Measurements from ENCODE around the gene ZNF543. TPM values are rescaled to one million over a fixed set of nuclear protein-coding genes. Genes with fewer than 3 reads are reported as not detected.

ZNF543 gene
- total and polyA plus RNA-seq, 2 of the 8 experiments (the other 6 are each of a cell fraction or from before 2014, with no cell fraction given): 1.8 to 9.0 TPM

DNA sequence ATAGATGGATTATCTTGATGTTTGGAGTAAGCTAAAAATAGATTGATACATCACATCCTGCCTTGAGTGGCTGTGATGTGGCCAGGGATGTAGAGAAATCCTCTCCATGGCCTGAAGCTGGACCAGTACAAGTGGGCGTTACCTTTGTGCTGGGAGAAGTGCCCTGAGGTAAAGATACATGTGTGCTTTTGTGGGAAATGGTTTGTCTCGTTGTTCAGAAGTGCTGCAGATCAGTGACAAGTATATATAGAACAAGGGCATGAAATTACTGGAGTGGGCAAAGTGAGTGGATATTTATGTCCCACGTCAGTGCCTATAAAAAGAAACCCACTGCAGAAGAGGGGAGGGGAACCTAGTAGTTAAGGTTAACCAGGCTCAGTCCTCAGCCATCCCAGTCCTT is 18.6 kb downstream of the ZNF543 start:
- no peak overlapping the region for H4K5ac ChIP-seq (ENCODE audit: insufficient read length, low read depth, low read length)
- POLR2A ChIA-PET (ENCODE audit: partially characterized antibody): interaction anchor here (1.7 kb wide), 1 partner anchor 12 kb away, joined by 5 read pairs; the partner anchor contains the start of gene ZNF304

More for the DNA sequence above, 18.6 kb downstream of the ZNF543 start:
- Histone ChIP-seq H3K4me2 (ENCODE audit: insufficient read depth in 1 of 2, low read depth in 2 of 2, low read length in 2 of 2) (no peak overlapping the region), H3K79me2 (ENCODE audit: control insufficient read depth in 1 of 2, insufficient read depth in 2 of 2, low read length in 2 of 2) (no peaks in the 10 kb centered on the region), H3K36me3 (ENCODE audit: control insufficient read depth in 2 of 4, insufficient read depth in 4 of 4, low read length in 3 of 4) (no peaks in the 10 kb centered on the region), H3K27me3 (replicated peaks in 1 of 4; ENCODE audit: control insufficient read depth in 3 of 4, extremely low read depth in 1 of 4, insufficient read depth in 3 of 4, low read length in 3 of 4) (no peaks in the 10 kb centered on the region), H2AFZ (ENCODE audit: low read length) (no peak overlapping the region), H3K79me1 (ENCODE audit: low read depth, low read length) (no peaks in the 10 kb centered on the region), H2AK5ac (ENCODE audit: low read depth, low read length) (no peak overlapping the region), H3K56ac (replicated peaks; ENCODE audit: insufficient read length, low read depth, low read length) (no peak overlapping the region), H2BK5ac (ENCODE audit: low read depth, low read length) (no peak overlapping the region), H4K20me1 (replicated peaks in 1 of 2; ENCODE audit: control insufficient read depth in 1 of 2, insufficient read depth in 2 of 2, low read length in 2 of 2) (peaks cover 0 to 3% of the 10 kb centered on the region in 2 experiments), H3K18ac (ENCODE audit: extremely low read depth, low read length) (no peak overlapping the region), H4K8ac (ENCODE audit: extremely low read depth, insufficient read depth, low read length) (no peak overlapping the region), H3K23me2 (ENCODE audit: low read depth, low read length) (no peaks in the 10 kb centered on the region), H2BK20ac (ENCODE audit: low read length) (no peak overlapping the region), H3K4ac (replicated peaks; ENCODE audit: insufficient read length, low read depth, low read length) (no peak overlapping the region), H2BK12ac (ENCODE audit: low read depth, low read length) (no peak overlapping the region), H3K9me3 (ENCODE audit: insufficient read depth in 2 of 2, low read depth in 1 of 2, low read length in 1 of 2) (no peaks in the 10 kb centered on the region), H3K14ac (ENCODE audit: insufficient read length) (no peak overlapping the region), H3K9ac (replicated peaks in 1 of 4; ENCODE audit: extremely low read depth in 1 of 4, low read depth in 3 of 4, low read length in 3 of 4) (no peak overlapping the region), H4K91ac (replicated peaks; ENCODE audit: insufficient read length, low read length) (no peak overlapping the region), H3K23ac (ENCODE audit: insufficient read length) (no peak overlapping the region), H3K27ac (ENCODE audit: low read depth, low read length) (no peak overlapping the region), H2BK120ac (replicated peaks; ENCODE audit: low read depth, low read length) (no peak overlapping the region), H2BK15ac (ENCODE audit: low read length) (no peak overlapping the region), H3K4me1 (replicated peaks in 1 of 4; ENCODE audit: control insufficient read depth in 3 of 4, insufficient read depth in 4 of 4, low read length in 3 of 4) (no peaks in the 10 kb centered on the region), H3K4me3 (ENCODE audit: extremely low read depth in 1 of 4, insufficient read depth in 2 of 4, low read depth in 3 of 4, low read length in 4 of 4) (no peak overlapping the region)
- no peak for DNase-seq (ENCODE audit: low read depth in 1 of 2, low spot score in 2 of 2)
- CTCF ChIA-PET (ENCODE audit: partially characterized antibody): interaction anchor here (1.0 to 1.5 kb wide), 2 partner anchors 10 to 13 kb away, joined by 3 read pairs; no protein-coding TSS in a partner anchor
- 79% methylated on average over 3 of the region's 3 CpGs; no CpG with 5 or more reads in 1 of the 2 experiments for WGBS, 2 experiments (ENCODE audit: extremely low coverage in 1 of 2, insufficient coverage in 1 of 2, insufficient read length in 1 of 2, insufficient replicate concordance in 2 of 2, low coverage in 1 of 2, low lambda C conversion rate in 2 of 2, missing lambda C conversion rate in 1 of 2)
- TF ChIP-seq MAFK (IDR thresholded peaks at IDR 0.05; ENCODE audit: low read depth, low read length) (no peak), CBX5 (IDR thresholded peaks at IDR 0.05; ENCODE audit: low read depth, low read length) (no peak), CEBPB (IDR thresholded peaks at IDR 0.05; ENCODE audit: low read depth, low read length) (no peak), RAD21 (IDR thresholded peaks at IDR 0.05 in 1 of 2, conservative IDR thresholded peaks at IDR 0.05 in 1 of 2; ENCODE audit: low read depth in 2 of 2, low read length in 2 of 2) (no peak), NRF1 (IDR thresholded peaks at IDR 0.05; ENCODE audit: low read depth, low read length) (no peak), RBBP5 (IDR thresholded peaks at IDR 0.05; ENCODE audit: borderline replicate concordance, low read depth, low read length) (no peak), EGR1 (IDR thresholded peaks at IDR 0.05; ENCODE audit: borderline replicate concordance, low read depth, low read length) (no peak), CHD2 (IDR thresholded peaks at IDR 0.05; ENCODE audit: low read length) (no peak), POU5F1 (IDR thresholded peaks at IDR 0.05; ENCODE audit: low read depth, low read length) (no peak)
- TF ChIP-seq, protein P1, sequence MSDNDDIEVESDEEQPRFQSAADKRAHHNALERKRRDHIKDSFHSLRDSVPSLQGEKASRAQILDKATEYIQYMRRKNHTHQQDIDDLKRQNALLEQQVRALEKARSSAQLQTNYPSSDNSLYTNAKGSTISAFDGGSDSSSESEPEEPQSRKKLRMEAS (IDR thresholded peaks at IDR 0.05): no peak
- TF ChIP-seq, protein P2, sequence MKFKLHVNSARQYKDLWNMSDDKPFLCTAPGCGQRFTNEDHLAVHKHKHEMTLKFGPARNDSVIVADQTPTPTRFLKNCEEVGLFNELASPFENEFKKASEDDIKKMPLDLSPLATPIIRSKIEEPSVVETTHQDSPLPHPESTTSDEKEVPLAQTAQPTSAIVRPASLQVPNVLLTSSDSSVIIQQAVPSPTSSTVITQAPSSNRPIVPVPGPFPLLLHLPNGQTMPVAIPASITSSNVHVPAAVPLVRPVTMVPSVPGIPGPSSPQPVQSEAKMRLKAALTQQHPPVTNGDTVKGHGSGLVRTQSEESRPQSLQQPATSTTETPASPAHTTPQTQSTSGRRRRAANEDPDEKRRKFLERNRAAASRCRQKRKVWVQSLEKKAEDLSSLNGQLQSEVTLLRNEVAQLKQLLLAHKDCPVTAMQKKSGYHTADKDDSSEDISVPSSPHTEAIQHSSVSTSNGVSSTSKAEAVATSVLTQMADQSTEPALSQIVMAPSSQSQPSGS (IDR thresholded peaks at IDR 0.05; ENCODE audit: low read length): no peak
- FAIRE-seq: no peak

All from H1 (cell line).